Uterus (tissue), 4 donors: ENCODE measurements around the gene FOXN4. TPM values are rescaled to one million over a fixed set of nuclear protein-coding genes. Genes with fewer than 3 reads are reported as not detected.

ENCODE experiments used
- DNase-seq, 2 donors: peaks; one replicate each; pipeline ENCODE4 v3.0.0-alpha.2; 2019 to 2020
- H3K27ac ChIP-seq, 2 donors: fragments of 200-600 bp; sonication (generic); 1 replicate in 1 of 2; 2 replicates in 1 of 2; pipeline ENCODE4 v1.5.1; 2016 to 2018
- H3K27me3 ChIP-seq, 2 donors: fragments of 200-600 bp; sonication (generic); one replicate each; pipeline ENCODE4 v1.5.1; 2018 to 2019; ENCODE audit warnings: control low read depth in 1 of 2
- H3K36me3 ChIP-seq, 2 donors: fragments of 200-600 bp; sonication (generic); one replicate each; pipeline ENCODE4 v1.5.1; 2019; ENCODE audit warnings: control low read depth in 1 of 2
- H3K4me1 ChIP-seq, 2 donors: fragments of 200-600 bp; sonication (generic); one replicate each; pipeline ENCODE4 v1.5.1; 2018 to 2019; ENCODE audit warnings: control low read depth in 1 of 2
- H3K4me3 ChIP-seq, 2 donors: fragments of 200-600 bp; sonication (generic); 1 replicate in 1 of 2; 2 replicates in 1 of 2; pipeline ENCODE4 v1.5.1; 2018 to 2019; ENCODE audit warnings: mild to moderate bottlenecking in 1 of 2
- H3K9me3 ChIP-seq, 2 donors: fragments of 200-600 bp; sonication (generic); one replicate each; pipeline ENCODE4 v1.5.1; 2019; ENCODE audit warnings: control low read depth in 1 of 2
- CTCF ChIP-seq, 4 experiments: fragments of 200-600 bp in 2 of 4; fragments of 450-650 bp in 2 of 4; sonication (generic) in 2 of 4; IDR thresholded peaks; one replicate each; pipeline ENCODE4 v1.5.1; 2016 to 2019; ENCODE audit warnings: antibody characterized with exemption in 4 of 4, mild to moderate bottlenecking in 2 of 4, moderate library complexity in 1 of 4
- POLR2A ChIP-seq, 2 donors: fragments of 450-650 bp; IDR thresholded peaks; one replicate each; pipeline ENCODE4 v1.6.1; 2016; ENCODE audit warnings: antibody characterized with exemption in 2 of 2, mild to moderate bottlenecking in 1 of 2, moderate library complexity in 1 of 2
- intact Hi-C: fragments of 100-400 bp; cut with DNase I; formaldehyde crosslinking; loops from one replicate; pipeline ENCODE4 v1.15.1; 2023; ENCODE audit warnings: low total_unique reads
- total RNA-seq, 4 donors: library from RNA; depleted of rRNA in 3 of 4; stranded (reverse); fragments of >200 nt in 3 of 4; gene quantifications; one replicate each; pipeline versions ENCODE4 v1.1.0 to v1.2.4, GENCODE V29; 2014 to 2023
- donor health status: DM: yes; HTN: yes; CAD: no.

The FOXN4 gene
- total RNA-seq, 4 donors from 2014 or later, result not detected

DNA sequence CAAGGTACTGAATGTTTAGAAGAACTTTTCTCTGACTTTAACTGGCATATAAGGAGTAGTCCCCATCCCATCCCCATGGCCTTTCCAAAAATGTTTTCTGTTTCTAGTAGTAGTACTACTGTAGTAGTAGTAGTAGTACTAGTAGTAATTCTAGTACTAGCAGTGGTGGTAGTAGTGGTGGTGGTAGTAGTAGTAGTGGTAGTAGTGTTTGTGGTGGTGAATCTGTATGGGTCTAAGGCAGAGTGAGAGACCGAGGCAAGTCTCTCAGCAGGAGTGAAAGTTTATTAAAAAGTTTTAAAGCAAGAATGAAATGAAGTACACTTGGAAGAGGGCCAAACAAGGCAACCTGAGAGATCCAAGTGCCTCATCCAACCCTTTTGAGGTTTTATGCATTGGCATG is 58.6 kb downstream of the FOXN4 start:
- H3K36me3 ChIP-seq, result no peaks in the 10 kb centered on the region
- no peaks in the 10 kb centered on the region for H3K9me3 ChIP-seq
- H3K4me3 ChIP-seq, result no peak overlapping the region
- H3K27me3 ChIP-seq, result no peaks in the 10 kb centered on the region
- no peaks in the 10 kb centered on the region for H3K4me1 ChIP-seq
- no peak for TF ChIP-seq CTCF (IDR thresholded peaks at IDR 0.05)
- TF ChIP-seq POLR2A (IDR thresholded peaks at IDR 0.05), result no peak
- no peak for DNase-seq
- intact Hi-C loops, result no loop called here
- no peak overlapping the region for H3K27ac ChIP-seq

DNA sequence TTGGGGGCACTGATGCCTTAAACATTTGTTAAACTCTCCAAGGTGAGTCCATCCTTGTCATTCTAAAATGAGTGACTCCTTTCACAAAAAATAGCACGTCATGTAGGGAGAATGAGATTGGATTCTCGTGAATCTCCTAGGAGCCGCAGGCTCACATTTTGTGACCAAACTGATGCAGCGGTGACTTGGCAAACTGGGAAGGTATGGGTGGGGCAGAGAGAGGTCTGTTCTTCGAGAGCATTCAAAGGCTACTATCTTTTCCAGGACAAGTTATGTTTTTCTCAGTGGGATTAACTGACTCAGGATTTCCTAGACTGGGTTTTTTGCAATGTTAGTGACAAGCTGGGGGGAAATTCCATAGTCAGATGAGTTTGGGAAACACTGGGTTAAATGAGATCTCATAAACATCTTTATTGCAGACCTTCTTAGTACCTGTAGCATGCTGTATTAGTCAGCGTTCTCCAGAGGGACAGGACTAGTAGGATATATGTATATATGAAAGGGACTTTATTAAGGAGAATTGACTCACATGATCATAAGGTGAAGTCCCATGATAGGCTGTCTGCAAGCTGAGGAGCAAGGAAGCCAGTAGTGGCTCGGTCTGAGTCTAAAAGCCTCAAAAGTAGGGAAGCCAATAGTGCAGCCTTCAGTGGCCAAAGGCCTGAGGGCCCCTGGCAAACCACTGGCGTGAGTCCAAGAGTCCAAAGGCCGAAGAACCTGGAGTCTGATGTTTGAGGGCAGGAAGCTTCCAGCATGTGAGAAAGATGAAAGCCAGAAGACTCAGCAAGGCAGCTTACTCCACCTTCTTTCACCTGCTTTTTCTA is 61.0 kb downstream of the FOXN4 start:
- TF ChIP-seq CTCF (IDR thresholded peaks at IDR 0.05) (no peak), POLR2A (IDR thresholded peaks at IDR 0.05) (no peak)
- no peak for DNase-seq

DNA sequence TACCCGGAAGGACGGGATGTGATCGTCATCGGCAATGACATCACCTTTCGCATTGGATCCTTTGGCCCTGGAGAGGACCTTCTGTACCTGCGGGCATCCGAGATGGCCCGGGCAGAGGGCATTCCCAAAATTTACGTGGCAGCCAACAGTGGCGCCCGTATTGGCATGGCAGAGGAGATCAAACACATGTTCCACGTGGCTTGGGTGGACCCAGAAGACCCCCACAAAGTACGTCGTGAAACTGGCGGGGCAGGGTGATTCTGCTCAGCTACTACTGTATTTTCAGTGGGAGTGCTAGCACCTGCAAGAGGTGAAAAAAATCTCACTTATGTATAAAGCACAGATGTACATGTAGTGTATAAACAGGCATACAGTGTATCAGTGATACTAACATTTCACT is 62.9 kb downstream of the FOXN4 start:
- Histone ChIP-seq H3K4me3 (no peak overlapping the region), H3K9me3 (no peaks in the 10 kb centered on the region), H3K27ac (no peak overlapping the region), H3K36me3 (no peaks in the 10 kb centered on the region), H3K4me1 (no peaks in the 10 kb centered on the region), H3K27me3 (no peaks in the 10 kb centered on the region)
- intact Hi-C loops, result no loop called here
- TF ChIP-seq POLR2A (IDR thresholded peaks at IDR 0.05), result no peak
- TF ChIP-seq CTCF (IDR thresholded peaks at IDR 0.05), result no peak
- no peak for DNase-seq

More for the DNA sequence above, 61.0 kb downstream of the FOXN4 start:
- Histone ChIP-seq H3K4me3 (no peak overlapping the region), H3K27me3 (no peaks in the 10 kb centered on the region), H3K4me1 (no peaks in the 10 kb centered on the region), H3K36me3 (no peaks in the 10 kb centered on the region), H3K27ac (no peak overlapping the region), H3K9me3 (no peaks in the 10 kb centered on the region)
- intact Hi-C loops, result no loop called here

- TF ChIP-seq CTCF (IDR thresholded peaks at IDR 0.05), result no peak
- TF ChIP-seq POLR2A (IDR thresholded peaks at IDR 0.05), result no peak
- no peak for DNase-seq
- H3K9me3 ChIP-seq, result no peaks in the 10 kb centered on the region
- H3K4me3 ChIP-seq, result no peak overlapping the region
- no peaks in the 10 kb centered on the region for H3K4me1 ChIP-seq
- intact Hi-C loops, result no loop called here
- no peaks in the 10 kb centered on the region for H3K36me3 ChIP-seq
- no peak overlapping the region for H3K27ac ChIP-seq
- no peaks in the 10 kb centered on the region for H3K27me3 ChIP-seq
Observed at GRCh38 chr12:109244073-109244472, 65.0 kb downstream of the FOXN4 start.

DNA sequence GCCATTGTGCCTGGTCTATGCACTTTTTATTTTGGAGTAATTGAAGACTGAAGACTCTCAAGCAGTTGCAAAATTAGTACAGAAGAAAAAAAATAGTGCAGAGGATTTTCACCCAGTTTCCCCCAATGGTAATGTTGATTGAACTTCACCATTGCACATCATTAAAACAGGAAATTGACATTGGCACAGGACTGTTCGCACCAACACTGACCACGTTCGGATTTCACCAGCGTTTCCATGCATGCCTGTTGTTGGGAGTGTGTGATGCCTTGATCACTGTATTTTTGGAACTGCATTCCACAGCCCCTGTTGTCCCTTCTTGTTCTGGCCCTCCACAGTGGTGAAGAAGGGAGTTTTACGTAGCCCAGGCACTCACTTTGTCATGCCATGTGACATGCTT is 67.1 kb downstream of the FOXN4 start:
- Histone ChIP-seq H3K27me3 (no peaks in the 10 kb centered on the region), H3K4me3 (no peak overlapping the region), H3K27ac (no peak overlapping the region), H3K4me1 (no peaks in the 10 kb centered on the region), H3K36me3 (no peaks in the 10 kb centered on the region), H3K9me3 (no peaks in the 10 kb centered on the region)
- intact Hi-C loops, result no loop called here
- TF ChIP-seq POLR2A (IDR thresholded peaks at IDR 0.05) (no peak), CTCF (IDR thresholded peaks at IDR 0.05) (no peak)
- DNase-seq, result no peak
